Transverse colon (tissue), 3 donors: ENCODE measurements around the gene RPS19BP1.
"Not testable (repeated sequence)": the region's sequence is repeated elsewhere in the genome, so short reads cannot be mapped to it uniquely, and the experiment has no call there.

ENCODE experiments used
- CTCF ChIP-seq, 5 experiments: fragments of 200-600 bp in 3 of 5; fragments of 450-650 bp in 2 of 5; sonication (generic) in 3 of 5; IDR thresholded peaks; 1 replicate in 2 of 5; 2 replicates in 3 of 5; pipeline ENCODE4 v1.5.1; 2016 to 2017; ENCODE audit warnings: antibody characterized with exemption in 5 of 5, inconsistent platforms in 3 of 5, mild to moderate bottlenecking in 2 of 5, moderate library complexity in 1 of 5
- POLR2A ChIP-seq: fragments of 450-650 bp; IDR thresholded peaks from one replicate; pipeline ENCODE4 v1.6.1; 2016; ENCODE audit warnings: antibody characterized with exemption, mild to moderate bottlenecking, moderate library complexity

- not testable (repeated sequence) for TF ChIP-seq CTCF (IDR thresholded peaks at IDR 0.05); POLR2A
Observed at GRCh38 chr22:39521106-39521885, 11.3 kb downstream of the RPS19BP1 start.
